ENCODE measurements around the gene MGAT1.

DNA sequence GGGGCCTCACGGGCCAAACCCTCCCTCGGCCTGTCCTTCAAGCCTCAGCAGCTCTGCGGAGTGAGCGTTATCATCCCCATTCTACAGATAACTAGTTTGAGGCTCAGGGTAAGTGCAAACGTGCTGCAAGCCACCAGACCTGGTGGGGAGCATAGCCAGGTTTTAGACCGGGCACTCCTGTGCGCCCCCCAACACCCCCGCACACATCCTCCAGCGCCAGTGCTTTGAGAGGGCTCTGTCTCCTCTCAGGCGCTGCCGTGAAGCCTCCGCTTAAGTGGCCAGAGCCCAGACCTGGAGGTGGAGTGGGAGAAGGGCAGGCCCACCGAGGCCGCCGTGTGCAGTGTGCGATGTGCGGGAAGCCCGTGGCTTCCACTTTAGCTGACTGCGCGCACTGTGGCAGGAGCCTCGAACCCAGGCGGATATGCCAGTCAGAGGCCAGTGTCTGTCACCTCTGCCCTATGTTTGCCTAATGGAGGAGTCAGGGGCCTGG is 1.6 kb upstream of the MGAT1 start:
- TF ChIP-seq, protein P1, sequence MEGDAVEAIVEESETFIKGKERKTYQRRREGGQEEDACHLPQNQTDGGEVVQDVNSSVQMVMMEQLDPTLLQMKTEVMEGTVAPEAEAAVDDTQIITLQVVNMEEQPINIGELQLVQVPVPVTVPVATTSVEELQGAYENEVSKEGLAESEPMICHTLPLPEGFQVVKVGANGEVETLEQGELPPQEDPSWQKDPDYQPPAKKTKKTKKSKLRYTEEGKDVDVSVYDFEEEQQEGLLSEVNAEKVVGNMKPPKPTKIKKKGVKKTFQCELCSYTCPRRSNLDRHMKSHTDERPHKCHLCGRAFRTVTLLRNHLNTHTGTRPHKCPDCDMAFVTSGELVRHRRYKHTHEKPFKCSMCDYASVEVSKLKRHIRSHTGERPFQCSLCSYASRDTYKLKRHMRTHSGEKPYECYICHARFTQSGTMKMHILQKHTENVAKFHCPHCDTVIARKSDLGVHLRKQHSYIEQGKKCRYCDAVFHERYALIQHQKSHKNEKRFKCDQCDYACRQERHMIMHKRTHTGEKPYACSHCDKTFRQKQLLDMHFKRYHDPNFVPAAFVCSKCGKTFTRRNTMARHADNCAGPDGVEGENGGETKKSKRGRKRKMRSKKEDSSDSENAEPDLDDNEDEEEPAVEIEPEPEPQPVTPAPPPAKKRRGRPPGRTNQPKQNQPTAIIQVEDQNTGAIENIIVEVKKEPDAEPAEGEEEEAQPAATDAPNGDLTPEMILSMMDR (conservative IDR thresholded peaks at IDR 0.05; ENCODE audit: low read depth, low read length): no peak
- TF ChIP-seq EZH2phosphoT487 (IDR thresholded peaks at IDR 0.05; ENCODE audit: borderline replicate concordance, low read length): no peak

Data from PC-3 (cell line).